Central memory CD4-positive, alpha-beta T cell (primary cell): ENCODE measurements around the gene RAB36.

Experiments used
- DNase-seq: peaks from one replicate; pipeline ENCODE4 v3.0.0; 2022

RAB36 gene

GRCh38 chr22:23140385-23140784 is 4.9 kb upstream of the RAB36 start:
- DNase-seq = no peak

GRCh38 chr22:23142546-23143105 is 2.7 kb upstream of the RAB36 start:
- no peak for DNase-seq

DNA sequence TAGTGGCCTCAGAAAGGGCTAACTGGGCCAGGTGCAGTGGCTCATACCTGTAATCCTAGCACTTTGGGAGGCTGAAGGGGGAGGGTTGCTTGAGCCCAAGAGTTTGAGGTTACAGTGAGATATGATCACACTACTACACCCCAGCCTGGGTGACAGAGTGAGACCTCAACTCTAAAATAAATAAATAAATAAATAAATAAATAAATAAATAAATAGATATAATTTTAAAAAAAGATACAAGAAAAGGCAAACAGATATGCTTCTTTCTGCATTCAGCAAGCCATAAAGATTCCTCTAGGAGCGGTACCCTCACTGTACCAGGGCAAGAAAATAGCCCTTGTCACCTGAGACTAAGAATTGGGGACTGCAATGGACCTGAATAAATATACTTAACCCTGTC is 2.2 kb upstream of the RAB36 start:
- DNase-seq = no peak

GRCh38 chr22:23144432-23144831 is 845 bp upstream of the RAB36 start:
- no peak for DNase-seq

GRCh38 chr22:23145878-23146470 is 697 bp downstream of the RAB36 start:
- DNase-seq = no peak

- DNase-seq = no peak
These were observed 1.4 kb downstream of the RAB36 start for GRCh38 chr22:23146478-23147205.

DNA sequence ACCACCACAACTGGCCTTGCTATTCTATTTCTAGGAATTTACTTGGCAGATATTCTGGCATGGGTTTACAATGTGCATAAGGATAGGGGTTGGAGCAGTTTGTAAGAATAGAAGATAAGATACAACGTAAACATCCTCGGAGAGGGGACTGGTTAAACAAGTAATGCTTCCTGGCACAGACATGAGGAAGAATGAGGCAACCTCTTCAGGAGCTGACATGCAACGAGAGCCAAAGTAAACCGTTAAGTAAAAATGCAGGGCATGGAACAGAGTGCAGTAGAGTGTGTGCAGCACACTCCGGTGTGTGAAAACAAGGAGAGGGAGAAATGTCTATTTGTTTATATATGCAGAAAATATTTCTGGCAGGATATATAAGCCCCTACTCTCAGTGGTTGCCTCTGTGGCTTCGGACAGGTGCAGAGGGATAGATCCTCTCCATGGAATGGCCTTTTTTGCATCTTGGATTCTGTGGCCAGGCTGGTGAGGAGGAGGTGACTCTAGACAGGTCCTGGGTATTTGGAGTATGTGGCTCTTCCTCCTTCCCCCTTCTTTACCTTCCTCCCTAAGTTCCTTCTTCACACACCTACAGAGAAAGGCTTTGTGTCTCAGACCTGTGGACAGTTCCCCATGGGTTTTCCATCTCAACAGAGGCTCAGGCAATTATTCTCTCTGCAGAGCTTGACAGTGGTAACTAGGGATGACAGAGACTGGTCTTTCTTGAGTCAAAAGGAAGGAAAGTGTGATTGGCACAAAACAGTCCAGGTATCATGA is 2.5 kb downstream of the RAB36 start:
- no peak for DNase-seq

DNA sequence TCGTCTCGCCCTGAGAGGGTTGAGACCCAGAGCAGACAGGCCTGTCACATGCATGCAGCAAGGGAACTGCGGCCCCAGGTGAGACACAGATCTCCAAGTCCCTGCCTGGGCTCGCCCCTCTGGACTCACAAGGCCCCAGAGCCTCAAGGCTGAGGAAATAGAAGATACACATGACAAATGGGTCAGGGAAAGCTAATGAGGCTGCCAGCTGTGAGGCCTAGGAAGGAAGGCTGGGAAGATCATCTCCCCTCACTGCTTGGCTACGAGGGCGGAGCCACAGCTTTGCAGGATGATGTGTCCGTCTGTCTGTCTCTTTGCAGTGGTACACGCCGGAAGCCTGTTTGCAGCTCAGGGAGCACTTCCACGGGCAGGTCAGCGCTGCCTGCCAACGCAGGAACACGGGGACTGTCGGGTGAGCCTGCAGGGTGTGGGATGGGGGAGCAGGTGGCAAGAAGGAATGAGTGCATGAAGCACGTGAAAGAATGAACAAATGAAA is 4.5 kb downstream of the RAB36 start:
- DNase-seq = no peak

GRCh38 chr22:23150762-23151161 is 5.5 kb downstream of the RAB36 start:
- no peak for DNase-seq

GRCh38 chr22:23151827-23152226 is 6.5 kb downstream of the RAB36 start:
- DNase-seq = no peak

- no peak for DNase-seq
These were observed 7.2 kb downstream of the RAB36 start for GRCh38 chr22:23152238-23153114.

GRCh38 chr22:23153994-23154393 is 8.7 kb downstream of the RAB36 start:
- no peak for DNase-seq

- no peak for DNase-seq
These were observed 9.2 kb downstream of the RAB36 start for GRCh38 chr22:23154461-23154860.

DNA sequence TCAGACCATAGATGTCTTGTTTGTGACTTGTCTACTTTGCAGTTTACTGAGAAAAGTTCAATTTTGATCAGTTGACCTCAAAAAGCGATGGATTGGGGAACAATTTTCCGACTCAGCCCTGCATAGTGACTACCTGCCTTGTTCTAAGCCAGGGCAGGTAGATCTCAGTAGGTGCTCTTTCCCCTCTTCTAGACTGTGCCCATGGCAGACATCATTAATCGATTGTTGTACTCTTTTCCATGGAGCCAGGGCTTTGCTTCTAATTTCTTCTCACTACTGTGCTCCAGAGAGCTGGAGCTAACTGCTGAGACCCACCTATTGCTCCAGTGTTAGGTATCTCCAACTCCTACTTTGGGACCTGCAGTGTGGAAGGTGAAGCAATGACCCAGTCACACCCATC is 9.9 kb downstream of the RAB36 start:
- DNase-seq = no peak

DNA sequence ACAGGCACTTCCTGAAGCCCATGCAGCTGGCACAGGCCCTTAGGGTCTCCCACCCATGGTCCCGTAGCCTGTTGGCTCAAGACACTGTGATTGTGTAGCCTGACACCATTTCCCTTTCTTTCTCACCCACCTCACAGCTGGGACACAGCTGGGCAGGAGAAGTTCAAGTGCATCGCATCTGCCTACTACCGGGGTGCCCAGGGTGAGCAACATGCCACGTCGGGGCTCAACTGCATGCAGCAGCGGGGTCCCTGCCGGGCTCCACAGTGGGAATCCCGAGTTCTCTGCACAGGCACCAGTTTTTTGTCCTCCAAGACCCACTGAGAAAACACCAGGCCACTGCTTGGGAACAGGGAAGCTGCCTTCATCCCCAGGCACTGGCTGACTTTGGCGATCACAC is 10.6 kb downstream of the RAB36 start:
- no peak for DNase-seq

DNA sequence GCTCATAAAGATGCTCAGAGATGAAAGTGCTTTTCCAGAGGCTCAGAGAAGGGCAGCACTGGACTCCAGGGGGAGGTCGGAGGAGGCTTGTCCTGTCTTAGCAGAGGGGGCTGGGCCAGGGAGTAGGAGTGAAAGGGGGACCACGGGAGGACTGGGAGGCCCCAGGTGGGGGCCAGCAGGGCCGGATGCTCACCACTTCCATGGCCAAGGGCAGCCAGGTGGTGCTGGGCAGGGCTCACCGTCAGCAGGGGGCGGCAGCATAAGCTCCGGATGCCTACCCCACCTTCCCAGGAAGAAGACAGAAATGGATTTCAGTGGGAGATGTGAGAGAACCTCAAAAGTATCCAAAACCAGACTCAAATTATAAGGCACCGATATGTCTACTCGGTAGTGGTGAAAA is 11.0 kb downstream of the RAB36 start:
- DNase-seq = no peak

GRCh38 chr22:23157560-23158515 is 12.6 kb downstream of the RAB36 start:
- no peak for DNase-seq

DNA sequence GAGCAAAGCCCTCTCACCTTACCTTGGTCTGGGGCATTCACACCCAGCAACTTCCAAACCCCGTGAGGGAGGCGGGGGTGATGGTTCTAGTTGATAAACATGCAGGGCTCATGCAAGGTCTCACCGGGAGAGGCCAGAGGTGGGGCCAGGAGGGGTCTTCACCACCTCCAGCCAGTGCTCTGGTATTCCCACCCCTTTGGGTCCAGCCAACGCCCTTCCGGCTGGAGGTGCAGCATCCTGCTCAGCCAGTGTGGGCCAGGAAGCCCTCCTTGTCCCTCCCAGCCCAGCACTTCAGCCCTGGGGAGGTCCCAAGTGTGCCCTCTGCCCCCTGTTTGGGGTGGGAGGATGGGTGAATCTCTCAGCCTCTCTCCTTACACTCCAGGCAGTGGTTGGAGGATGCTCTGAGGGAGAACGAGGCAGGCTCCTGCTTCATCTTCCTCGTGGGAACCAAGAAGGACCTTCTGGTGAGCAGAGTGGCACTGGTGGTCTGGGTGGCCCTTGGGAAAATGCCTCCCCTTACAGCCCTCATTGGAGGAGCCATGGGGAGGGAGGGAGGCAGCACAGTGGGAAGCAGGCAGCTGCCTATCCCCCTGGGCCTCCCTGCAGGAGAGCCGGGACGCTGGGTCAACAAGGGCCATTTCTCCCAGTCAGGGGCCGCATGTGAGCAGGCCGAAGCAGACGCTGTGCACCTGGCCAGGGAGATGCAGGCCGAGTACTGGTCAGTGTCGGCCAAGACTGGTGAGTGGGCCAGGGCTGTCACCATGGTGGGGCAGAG is 13.4 kb downstream of the RAB36 start:
- no peak for DNase-seq

DNA sequence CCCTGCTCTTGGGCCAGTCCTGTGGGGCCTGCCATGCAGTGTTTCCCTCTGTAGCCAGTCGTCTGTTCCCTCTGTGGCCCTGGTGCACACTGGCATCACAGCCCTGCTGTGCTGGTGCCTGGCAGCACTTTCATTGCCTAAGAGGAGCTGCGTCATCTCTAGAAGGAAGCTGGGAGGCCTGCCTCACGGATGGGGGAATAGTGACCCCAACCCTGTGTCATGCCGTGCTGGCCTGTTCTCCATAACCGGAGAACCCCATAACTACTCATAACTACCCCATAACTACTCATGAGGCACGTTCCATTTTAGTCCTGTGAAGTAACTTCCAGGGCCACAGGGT is 14.0 kb downstream of the RAB36 start:
- DNase-seq = no peak

DNA sequence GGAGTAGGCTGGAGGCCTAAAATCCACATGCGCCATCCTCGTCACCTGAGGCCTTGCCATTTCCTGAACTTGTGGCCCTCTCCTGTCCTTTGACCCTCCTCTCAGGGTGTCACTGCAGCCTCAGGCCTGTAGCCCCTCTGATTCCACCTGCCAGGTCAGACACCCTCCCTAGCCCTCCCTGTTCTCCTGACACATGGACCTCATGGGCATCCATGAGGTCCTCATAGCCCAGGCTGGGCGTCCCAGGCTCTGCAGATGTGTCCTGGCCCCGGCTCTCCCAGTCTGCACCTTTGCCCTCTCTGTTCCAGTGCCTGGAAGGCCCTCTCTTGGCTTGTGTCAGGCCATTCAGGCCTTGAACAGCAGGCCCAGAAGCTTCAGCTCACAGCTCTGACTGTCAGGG is 15.8 kb downstream of the RAB36 start:
- DNase-seq = no peak

- no peak for DNase-seq
These were observed 16.3 kb downstream of the RAB36 start for GRCh38 chr22:23161574-23161973.
